ENCODE data around the gene ZNF428. TPM values are rescaled to one million over a fixed set of nuclear protein-coding genes. Genes with fewer than 3 reads are reported as not detected.

ZNF428 gene
- polyA plus RNA-seq, 1 of the 3 experiments (the other 2 are of a cell fraction): 79.5 TPM

DNA sequence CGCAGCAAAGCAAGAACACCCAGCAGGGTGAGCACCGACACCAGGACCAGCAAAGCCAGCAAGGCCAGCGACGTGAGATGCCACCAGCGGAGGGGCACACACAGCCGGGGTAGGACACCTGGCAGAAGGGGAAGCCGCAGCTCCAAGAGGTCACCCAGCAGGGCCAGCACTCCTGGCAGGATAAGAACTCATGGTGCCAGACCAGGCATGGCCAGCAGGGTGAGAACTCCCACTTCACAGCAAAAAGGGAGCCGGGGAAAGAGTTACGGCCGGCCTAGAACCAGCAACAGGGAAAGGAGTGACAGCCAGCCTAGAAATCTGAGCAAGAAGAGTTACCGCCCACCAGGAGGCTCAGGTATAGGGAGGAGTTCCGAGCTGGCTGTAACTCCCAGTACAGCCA, 7.1 kb downstream of the ZNF428 start:
- no peaks in the 10 kb centered on the region; a peak in 1 of 4 replicates for H3K4me1 ChIP-seq (ENCODE audit: control insufficient read depth in 1 of 2, insufficient read depth in 2 of 2, low read depth in 1 of 2, low read length in 1 of 2)
- WGBS (ENCODE audit: low lambda C conversion rate): 92% methylated on average over 11 of the region's 12 CpGs
- peaks cover 61% of the 10 kb centered on the region for H3K79me2 ChIP-seq (ENCODE audit: insufficient read depth)

DNA sequence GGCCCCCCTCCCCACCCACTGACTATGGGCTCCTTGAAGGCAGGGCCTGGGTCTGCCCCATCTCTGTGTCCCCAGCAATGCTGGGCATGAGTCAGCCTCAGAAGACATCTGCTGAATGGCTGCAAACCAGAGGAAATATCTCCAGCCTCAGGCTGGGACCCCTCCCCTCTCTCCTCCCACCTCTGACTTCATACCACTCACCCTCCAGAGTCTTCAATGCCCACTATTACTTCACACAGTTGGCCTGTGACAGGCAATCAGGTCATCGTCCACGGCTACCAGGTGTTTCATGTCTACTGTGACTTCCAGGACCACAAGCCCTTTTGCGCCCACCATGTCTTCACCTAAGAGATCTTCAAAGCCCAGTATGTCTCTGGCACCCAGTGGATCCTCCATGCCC, 7.6 kb downstream of the ZNF428 start, which contains the start of gene SRRM5:
TSS of gene SRRM5 (plus strand) at position 301 of the 400 bp plus-strand sequence. CDS start at position 335, 34 bp downstream.
- H4K20me1 ChIP-seq (ENCODE audit: insufficient read depth): no peaks in the 10 kb centered on the region
- no peaks in the 10 kb centered on the region for H3K9me2 ChIP-seq
- H2AFZ ChIP-seq (ENCODE audit: low read depth): no peak within 1 kb of the TSS
- H3K4me1 ChIP-seq (ENCODE audit: control insufficient read depth in 1 of 2, insufficient read depth in 2 of 2, low read depth in 1 of 2, low read length in 1 of 2): no peaks in the 10 kb centered on the region; a peak in 1 of 4 replicates
- peaks cover 6 to 23% of the 10 kb centered on the region in 2 experiments for H3K36me3 ChIP-seq (replicated peaks in 1 of 2; ENCODE audit: control insufficient read depth in 1 of 2, insufficient read depth in 2 of 2, low read length in 1 of 2)
- TF ChIP-seq NFIC (IDR thresholded peaks at IDR 0.05; ENCODE audit: borderline replicate concordance) (no peak), TAF1 (IDR thresholded peaks at IDR 0.05; ENCODE audit: borderline replicate concordance, low read depth, low read length) (no peak), RFX5 (IDR thresholded peaks at IDR 0.05; ENCODE audit: low read length) (no peak), SIN3A (IDR thresholded peaks at IDR 0.05; ENCODE audit: borderline replicate concordance, low read depth, low read length) (no peak), RXRA (IDR thresholded peaks at IDR 0.05; ENCODE audit: borderline replicate concordance, low read depth) (no peak), JUND (IDR thresholded peaks at IDR 0.05) (no peak), YY1 (IDR thresholded peaks at IDR 0.05; ENCODE audit: low read depth) (no peak), FOXJ3 (CRISPR knock-in tag; IDR thresholded peaks at IDR 0.05) (no peak), RAD21 (IDR thresholded peaks at IDR 0.05; ENCODE audit: low read length) (no peak), CHD2 (IDR thresholded peaks at IDR 0.05; ENCODE audit: low read length, partially characterized antibody) (no peak), SMC3 (IDR thresholded peaks at IDR 0.05; ENCODE audit: low read depth, low read length) (no peak), MEF2A (IDR thresholded peaks at IDR 0.05; ENCODE audit: borderline replicate concordance, low read depth) (no peak), TEAD4 (IDR thresholded peaks at IDR 0.05; ENCODE audit: borderline replicate concordance, insufficient read depth) (no peak), FOSL2 (IDR thresholded peaks at IDR 0.05; ENCODE audit: borderline replicate concordance, low read depth) (no peak), FOXM1 (IDR thresholded peaks at IDR 0.05; ENCODE audit: low read depth) (no peak), MXI1 (IDR thresholded peaks at IDR 0.05; ENCODE audit: low read depth, low read length) (no peak), NRF1 (IDR thresholded peaks at IDR 0.05; ENCODE audit: low read depth, low read length) (no peak)
- TF ChIP-seq, protein P1, sequence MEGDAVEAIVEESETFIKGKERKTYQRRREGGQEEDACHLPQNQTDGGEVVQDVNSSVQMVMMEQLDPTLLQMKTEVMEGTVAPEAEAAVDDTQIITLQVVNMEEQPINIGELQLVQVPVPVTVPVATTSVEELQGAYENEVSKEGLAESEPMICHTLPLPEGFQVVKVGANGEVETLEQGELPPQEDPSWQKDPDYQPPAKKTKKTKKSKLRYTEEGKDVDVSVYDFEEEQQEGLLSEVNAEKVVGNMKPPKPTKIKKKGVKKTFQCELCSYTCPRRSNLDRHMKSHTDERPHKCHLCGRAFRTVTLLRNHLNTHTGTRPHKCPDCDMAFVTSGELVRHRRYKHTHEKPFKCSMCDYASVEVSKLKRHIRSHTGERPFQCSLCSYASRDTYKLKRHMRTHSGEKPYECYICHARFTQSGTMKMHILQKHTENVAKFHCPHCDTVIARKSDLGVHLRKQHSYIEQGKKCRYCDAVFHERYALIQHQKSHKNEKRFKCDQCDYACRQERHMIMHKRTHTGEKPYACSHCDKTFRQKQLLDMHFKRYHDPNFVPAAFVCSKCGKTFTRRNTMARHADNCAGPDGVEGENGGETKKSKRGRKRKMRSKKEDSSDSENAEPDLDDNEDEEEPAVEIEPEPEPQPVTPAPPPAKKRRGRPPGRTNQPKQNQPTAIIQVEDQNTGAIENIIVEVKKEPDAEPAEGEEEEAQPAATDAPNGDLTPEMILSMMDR (IDR thresholded peaks at IDR 0.05): no peak
- TF ChIP-seq, protein P2, sequence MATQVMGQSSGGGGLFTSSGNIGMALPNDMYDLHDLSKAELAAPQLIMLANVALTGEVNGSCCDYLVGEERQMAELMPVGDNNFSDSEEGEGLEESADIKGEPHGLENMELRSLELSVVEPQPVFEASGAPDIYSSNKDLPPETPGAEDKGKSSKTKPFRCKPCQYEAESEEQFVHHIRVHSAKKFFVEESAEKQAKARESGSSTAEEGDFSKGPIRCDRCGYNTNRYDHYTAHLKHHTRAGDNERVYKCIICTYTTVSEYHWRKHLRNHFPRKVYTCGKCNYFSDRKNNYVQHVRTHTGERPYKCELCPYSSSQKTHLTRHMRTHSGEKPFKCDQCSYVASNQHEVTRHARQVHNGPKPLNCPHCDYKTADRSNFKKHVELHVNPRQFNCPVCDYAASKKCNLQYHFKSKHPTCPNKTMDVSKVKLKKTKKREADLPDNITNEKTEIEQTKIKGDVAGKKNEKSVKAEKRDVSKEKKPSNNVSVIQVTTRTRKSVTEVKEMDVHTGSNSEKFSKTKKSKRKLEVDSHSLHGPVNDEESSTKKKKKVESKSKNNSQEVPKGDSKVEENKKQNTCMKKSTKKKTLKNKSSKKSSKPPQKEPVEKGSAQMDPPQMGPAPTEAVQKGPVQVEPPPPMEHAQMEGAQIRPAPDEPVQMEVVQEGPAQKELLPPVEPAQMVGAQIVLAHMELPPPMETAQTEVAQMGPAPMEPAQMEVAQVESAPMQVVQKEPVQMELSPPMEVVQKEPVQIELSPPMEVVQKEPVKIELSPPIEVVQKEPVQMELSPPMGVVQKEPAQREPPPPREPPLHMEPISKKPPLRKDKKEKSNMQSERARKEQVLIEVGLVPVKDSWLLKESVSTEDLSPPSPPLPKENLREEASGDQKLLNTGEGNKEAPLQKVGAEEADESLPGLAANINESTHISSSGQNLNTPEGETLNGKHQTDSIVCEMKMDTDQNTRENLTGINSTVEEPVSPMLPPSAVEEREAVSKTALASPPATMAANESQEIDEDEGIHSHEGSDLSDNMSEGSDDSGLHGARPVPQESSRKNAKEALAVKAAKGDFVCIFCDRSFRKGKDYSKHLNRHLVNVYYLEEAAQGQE (IDR thresholded peaks at IDR 0.05; ENCODE audit: low read depth, low read length): no peak
- TF ChIP-seq, protein P3, sequence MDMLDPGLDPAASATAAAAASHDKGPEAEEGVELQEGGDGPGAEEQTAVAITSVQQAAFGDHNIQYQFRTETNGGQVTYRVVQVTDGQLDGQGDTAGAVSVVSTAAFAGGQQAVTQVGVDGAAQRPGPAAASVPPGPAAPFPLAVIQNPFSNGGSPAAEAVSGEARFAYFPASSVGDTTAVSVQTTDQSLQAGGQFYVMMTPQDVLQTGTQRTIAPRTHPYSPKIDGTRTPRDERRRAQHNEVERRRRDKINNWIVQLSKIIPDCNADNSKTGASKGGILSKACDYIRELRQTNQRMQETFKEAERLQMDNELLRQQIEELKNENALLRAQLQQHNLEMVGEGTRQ (IDR thresholded peaks at IDR 0.05; ENCODE audit: borderline replicate concordance, low read depth, low read length): no peak
- no peak within 1 kb of the TSS for H3K4me2 ChIP-seq
- no peaks in the 10 kb centered on the region for H3F3A ChIP-seq (replicated peaks; ENCODE audit: insufficient read depth)
- DNase-seq: no peak
- no peak within 1 kb of the TSS for H3K27ac ChIP-seq (ENCODE audit: low read depth in 2 of 2, low read length in 1 of 2)
- H3K79me2 ChIP-seq (ENCODE audit: insufficient read depth): peaks cover 56% of the 10 kb centered on the region
- CTCF ChIA-PET: no interaction called here
- 95% methylated on average over 3 of the region's 3 CpGs for WGBS (ENCODE audit: low lambda C conversion rate)
- no peaks in the 10 kb centered on the region for H3K9me3 ChIP-seq
- H3K4me3 ChIP-seq (ENCODE audit: low read depth in 2 of 2, low read length in 1 of 2): no peak within 1 kb of the TSS
- H3K9ac ChIP-seq: no peak within 1 kb of the TSS
- POLR2A ChIA-PET: interaction anchor here (0.7 kb wide), 1 partner anchor 8 kb away, joined by 3 read pairs; the partner anchor contains the start of gene ZNF428
- no peaks in the 10 kb centered on the region for H3K27me3 ChIP-seq (ENCODE audit: insufficient read depth)

More for the DNA sequence above, 7.1 kb downstream of the ZNF428 start:
- TF ChIP-seq, protein P4, sequence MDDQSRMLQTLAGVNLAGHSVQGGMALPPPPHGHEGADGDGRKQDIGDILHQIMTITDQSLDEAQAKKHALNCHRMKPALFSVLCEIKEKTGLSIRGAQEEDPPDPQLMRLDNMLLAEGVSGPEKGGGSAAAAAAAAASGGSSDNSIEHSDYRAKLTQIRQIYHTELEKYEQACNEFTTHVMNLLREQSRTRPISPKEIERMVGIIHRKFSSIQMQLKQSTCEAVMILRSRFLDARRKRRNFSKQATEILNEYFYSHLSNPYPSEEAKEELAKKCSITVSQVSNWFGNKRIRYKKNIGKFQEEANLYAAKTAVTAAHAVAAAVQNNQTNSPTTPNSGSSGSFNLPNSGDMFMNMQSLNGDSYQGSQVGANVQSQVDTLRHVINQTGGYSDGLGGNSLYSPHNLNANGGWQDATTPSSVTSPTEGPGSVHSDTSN (IDR thresholded peaks at IDR 0.05): no peak
- TF ChIP-seq RXRA (IDR thresholded peaks at IDR 0.05; ENCODE audit: borderline replicate concordance, low read depth) (no peak), JUND (IDR thresholded peaks at IDR 0.05) (no peak), RFX5 (IDR thresholded peaks at IDR 0.05; ENCODE audit: low read length) (no peak), SIN3A (IDR thresholded peaks at IDR 0.05; ENCODE audit: borderline replicate concordance, low read depth, low read length) (no peak)
- H3K9me2 ChIP-seq: no peaks in the 10 kb centered on the region
- no peak overlapping the region for H2AFZ ChIP-seq (ENCODE audit: low read depth)
- peaks cover 6 to 21% of the 10 kb centered on the region in 2 experiments for H3K36me3 ChIP-seq (replicated peaks in 1 of 2; ENCODE audit: control insufficient read depth in 1 of 2, insufficient read depth in 2 of 2, low read length in 1 of 2)
- no peak overlapping the region for H3K4me3 ChIP-seq (ENCODE audit: low read depth in 2 of 2, low read length in 1 of 2)
- no peak overlapping the region for H3K9ac ChIP-seq
- no peak overlapping the region for H3K4me2 ChIP-seq
- H3K27ac ChIP-seq (ENCODE audit: low read depth in 2 of 2, low read length in 1 of 2): no peak overlapping the region
- ChIA-PET POLR2A (no interaction called here), CTCF (no interaction called here)
- H3K27me3 ChIP-seq (ENCODE audit: insufficient read depth): no peaks in the 10 kb centered on the region
- DNase-seq: no peak
- H3F3A ChIP-seq (replicated peaks; ENCODE audit: insufficient read depth): no peaks in the 10 kb centered on the region
- H4K20me1 ChIP-seq (ENCODE audit: insufficient read depth): no peaks in the 10 kb centered on the region
- H3K9me3 ChIP-seq: no peaks in the 10 kb centered on the region
